Activated CD8-positive, alpha-beta memory T cell treated with anti-CD3 and anti-CD28 coated beads for 24 hours (primary cell): ENCODE measurements around the gene AGBL1.
"Not testable (repeated sequence)": the region's sequence is repeated elsewhere in the genome, so short reads cannot be mapped to it uniquely, and the experiment has no call there.

Experiments used
- DNase-seq: peaks from one replicate; pipeline ENCODE4 v3.0.0-alpha.2; 2020

The AGBL1 gene

GRCh38 chr15:86411916-86412315, 332.2 kb downstream of the AGBL1 start:
- DNase-seq = no peak

- no peak for DNase-seq
Measured at GRCh38 chr15:86413191-86413590, 333.5 kb downstream of the AGBL1 start.

- DNase-seq = no peak
Measured at GRCh38 chr15:86425746-86426145, 346.1 kb downstream of the AGBL1 start.

GRCh38 chr15:86432861-86433260, 353.2 kb downstream of the AGBL1 start:
- DNase-seq = no peak

GRCh38 chr15:86433983-86434382, 354.3 kb downstream of the AGBL1 start:
- DNase-seq = no peak

GRCh38 chr15:86439614-86440013, 359.9 kb downstream of the AGBL1 start:
- DNase-seq = no peak

GRCh38 chr15:86444527-86444926, 364.9 kb downstream of the AGBL1 start:
- DNase-seq = no peak

- no peak for DNase-seq
Measured at GRCh38 chr15:86445579-86446252, 366.0 kb downstream of the AGBL1 start.

GRCh38 chr15:86446253-86446640, 366.6 kb downstream of the AGBL1 start:
- no peak for DNase-seq

GRCh38 chr15:86465470-86466039, 385.9 kb downstream of the AGBL1 start:
- DNase-seq = not testable (repeated sequence)

- no peak for DNase-seq
Measured at GRCh38 chr15:86481720-86482119, 402.0 kb downstream of the AGBL1 start.

GRCh38 chr15:86483936-86484335, 404.3 kb downstream of the AGBL1 start:
- no peak for DNase-seq

- no peak for DNase-seq
Measured at GRCh38 chr15:86488046-86488445, 408.4 kb downstream of the AGBL1 start.

- no peak for DNase-seq
Measured at GRCh38 chr15:86489981-86490380, 410.3 kb downstream of the AGBL1 start.

- DNase-seq = no peak
Measured at GRCh38 chr15:86491118-86491517, 411.4 kb downstream of the AGBL1 start.

GRCh38 chr15:86493884-86494283, 414.2 kb downstream of the AGBL1 start:
- no peak for DNase-seq

GRCh38 chr15:86494475-86494874, 414.8 kb downstream of the AGBL1 start:
- DNase-seq = no peak

- DNase-seq = no peak
Measured at GRCh38 chr15:86502301-86502700, 422.6 kb downstream of the AGBL1 start.

- no peak for DNase-seq
Measured at GRCh38 chr15:86505951-86506350, 426.3 kb downstream of the AGBL1 start.

GRCh38 chr15:86506401-86506800, 426.7 kb downstream of the AGBL1 start:
- no peak for DNase-seq

- DNase-seq = no peak
Measured at GRCh38 chr15:86515625-86516024, 436.0 kb downstream of the AGBL1 start.

GRCh38 chr15:86522721-86523120, 443.1 kb downstream of the AGBL1 start:
- no peak for DNase-seq

- DNase-seq = no peak
Measured at GRCh38 chr15:86526938-86527690, 447.4 kb downstream of the AGBL1 start.

- not testable (repeated sequence) for DNase-seq
Measured at GRCh38 chr15:86528094-86528493, 448.4 kb downstream of the AGBL1 start.
